Measurements from ENCODE around the gene RNASEH2C.

Gene RNASEH2C

DNA sequence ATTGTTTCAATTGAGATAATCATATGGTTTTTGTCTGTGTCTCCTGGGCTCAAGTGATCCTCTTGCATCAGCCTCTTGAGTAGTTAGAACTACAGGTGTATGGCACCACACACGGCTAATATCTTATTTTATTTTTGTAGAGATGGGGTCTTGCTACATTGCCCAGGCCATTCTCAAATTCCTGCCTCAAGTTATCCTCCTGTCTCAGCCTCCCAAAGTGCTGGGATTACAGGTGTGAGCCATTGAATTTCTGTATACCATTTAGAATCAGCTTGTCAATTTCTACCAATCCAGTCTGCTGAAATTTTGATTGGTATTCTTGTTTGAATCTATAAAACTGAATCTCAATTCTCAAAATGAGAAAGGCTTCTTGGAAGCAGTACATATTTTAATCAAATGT, 18.9 kb downstream of the RNASEH2C start:
- in situ Hi-C loops (cut with MboI; ENCODE audit: low pct_unique_long_range_greater_than_20kb, low sequenced_read_pairs, unreplicated experiment): no loop called here
- TF ChIP-seq CTCF (IDR thresholded peaks at IDR 0.05; ENCODE audit: extremely low read depth, insufficient read depth, missing control alignments): no peak

DNA sequence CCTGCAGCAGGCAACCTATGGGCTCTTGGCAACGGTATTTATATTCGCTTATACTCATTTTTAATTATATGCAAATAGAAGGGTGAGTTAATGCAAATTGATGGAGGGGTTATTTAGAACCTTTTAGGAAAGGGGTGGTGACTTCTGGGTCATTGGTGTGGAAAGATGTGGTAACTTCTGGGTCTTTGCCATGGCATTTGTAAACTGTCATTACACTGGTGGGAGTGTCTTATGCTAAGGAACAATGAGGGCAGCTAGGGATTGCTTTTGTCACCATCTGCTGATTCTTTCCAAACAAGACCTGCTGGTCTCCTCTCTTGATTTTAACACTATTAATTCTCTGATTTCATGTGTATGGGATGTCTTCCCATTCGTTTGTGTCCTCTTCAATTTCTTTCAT, 20.2 kb downstream of the RNASEH2C start:
- no peak for DNase-seq (ENCODE audit: low spot score)
- TF ChIP-seq CTCF (IDR thresholded peaks at IDR 0.05; ENCODE audit: extremely low read depth, insufficient read depth, missing control alignments): no peak
- in situ Hi-C loops (cut with MboI; ENCODE audit: low pct_unique_long_range_greater_than_20kb, low sequenced_read_pairs, unreplicated experiment): no loop called here

More for the DNA sequence above, 18.9 kb downstream of the RNASEH2C start:
- DNase-seq (ENCODE audit: low spot score): no peak

- in situ Hi-C loops (cut with MboI; ENCODE audit: low pct_unique_long_range_greater_than_20kb, low sequenced_read_pairs, unreplicated experiment): no loop called here
- no peak for TF ChIP-seq CTCF (IDR thresholded peaks at IDR 0.05; ENCODE audit: extremely low read depth, insufficient read depth, missing control alignments)
- no peak for DNase-seq (ENCODE audit: low spot score)
These were observed 21.3 kb downstream of the RNASEH2C start for GRCh38 chr11:65699306-65699705.

GRCh38 chr11:65698205-65698604, 22.4 kb downstream of the RNASEH2C start:
- no peak for DNase-seq (ENCODE audit: low spot score)
- no peak for TF ChIP-seq CTCF (IDR thresholded peaks at IDR 0.05; ENCODE audit: extremely low read depth, insufficient read depth, missing control alignments)
- in situ Hi-C loops (cut with MboI; ENCODE audit: low pct_unique_long_range_greater_than_20kb, low sequenced_read_pairs, unreplicated experiment): no loop called here

DNA sequence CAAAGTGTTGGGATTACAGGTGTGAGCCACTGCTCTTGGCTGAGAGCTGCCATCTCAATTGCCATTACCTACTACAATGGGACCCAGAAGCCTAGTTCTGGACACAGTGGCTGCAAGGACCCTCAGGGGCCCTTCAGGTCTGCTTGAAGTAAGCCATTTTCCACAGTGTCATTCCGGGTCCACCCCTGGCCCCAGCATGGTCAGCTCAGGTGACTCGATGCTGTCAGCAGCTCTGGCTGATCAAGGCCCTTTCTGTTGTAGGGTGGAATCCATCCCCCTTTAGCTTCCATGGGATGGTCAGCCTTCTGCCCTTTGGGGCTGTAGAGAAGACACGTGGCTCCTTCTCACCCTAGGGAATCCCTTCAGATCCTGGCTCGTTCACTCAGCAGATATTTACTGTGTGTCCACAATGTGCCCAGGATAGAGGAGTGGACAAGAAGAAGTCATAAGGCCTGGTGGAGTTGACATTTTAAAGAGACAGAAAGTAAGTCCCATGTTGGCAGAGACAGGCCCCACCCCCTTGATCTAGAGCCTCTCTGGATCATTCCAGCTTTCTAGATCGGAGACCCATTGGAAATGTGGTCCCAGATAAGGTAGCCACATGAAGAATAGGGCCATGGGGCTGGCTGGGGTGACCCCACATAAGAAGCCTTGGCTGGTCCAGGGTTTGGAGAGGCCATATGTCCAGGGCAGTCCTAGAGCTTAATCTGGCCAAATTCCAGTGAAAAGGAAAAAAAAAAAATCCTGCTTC, 23.6 kb downstream of the RNASEH2C start:
- no peak for TF ChIP-seq CTCF (IDR thresholded peaks at IDR 0.05; ENCODE audit: extremely low read depth, insufficient read depth, missing control alignments)
- DNase-seq (ENCODE audit: low spot score): no peak
- in situ Hi-C loops (cut with MboI; ENCODE audit: low pct_unique_long_range_greater_than_20kb, low sequenced_read_pairs, unreplicated experiment): no loop called here

DNA sequence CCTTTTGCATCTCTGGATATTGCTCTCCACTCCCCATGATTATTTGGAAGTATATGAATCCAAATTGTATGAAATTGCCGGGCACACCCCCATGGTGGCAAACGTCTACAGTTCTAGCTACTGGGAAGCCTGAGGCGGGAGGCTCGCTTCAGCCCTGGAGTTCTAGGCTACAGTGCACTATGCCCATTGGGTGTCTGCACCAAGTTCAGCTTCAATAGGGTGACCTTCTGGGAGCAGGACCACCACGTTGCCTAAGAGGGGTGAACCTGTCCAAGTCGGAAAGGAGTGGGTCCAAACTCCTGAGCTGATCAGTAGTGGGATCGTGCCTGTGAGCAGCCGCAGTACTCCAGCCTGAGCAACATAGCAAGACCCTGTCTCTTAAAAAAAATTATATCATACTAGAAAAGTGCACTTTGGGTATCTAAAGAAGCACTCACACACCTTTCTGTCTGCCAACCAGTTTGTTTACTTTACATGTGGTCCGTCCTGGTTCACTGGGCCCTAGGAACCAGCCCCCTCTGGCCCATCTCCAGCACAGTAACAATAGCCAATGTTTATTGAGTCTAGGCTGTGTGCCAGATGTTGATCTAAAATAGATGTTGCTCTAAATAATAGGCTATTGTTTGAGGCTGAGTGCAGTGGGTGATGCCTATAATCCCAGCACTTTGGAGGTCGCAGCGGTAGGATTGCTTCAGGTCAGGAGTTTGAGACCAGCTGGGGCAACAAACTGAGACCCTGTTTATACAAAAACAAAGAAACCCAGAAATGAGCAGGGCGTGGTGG, 24.9 kb downstream of the RNASEH2C start:
- in situ Hi-C loops (cut with MboI; ENCODE audit: low pct_unique_long_range_greater_than_20kb, low sequenced_read_pairs, unreplicated experiment): no loop called here
- no peak for DNase-seq (ENCODE audit: low spot score)
- TF ChIP-seq CTCF (IDR thresholded peaks at IDR 0.05; ENCODE audit: extremely low read depth, insufficient read depth, missing control alignments): no peak

Measured in GM13977 (cell line).